ENCODE results near the gene RIN3. TPM values are rescaled to one million over a fixed set of nuclear protein-coding genes. Genes with fewer than 3 reads are reported as not detected.

RIN3 gene
- total and polyA plus RNA-seq, 8 donors, result 13.8 to 54.8 (median 18.0) TPM

DNA sequence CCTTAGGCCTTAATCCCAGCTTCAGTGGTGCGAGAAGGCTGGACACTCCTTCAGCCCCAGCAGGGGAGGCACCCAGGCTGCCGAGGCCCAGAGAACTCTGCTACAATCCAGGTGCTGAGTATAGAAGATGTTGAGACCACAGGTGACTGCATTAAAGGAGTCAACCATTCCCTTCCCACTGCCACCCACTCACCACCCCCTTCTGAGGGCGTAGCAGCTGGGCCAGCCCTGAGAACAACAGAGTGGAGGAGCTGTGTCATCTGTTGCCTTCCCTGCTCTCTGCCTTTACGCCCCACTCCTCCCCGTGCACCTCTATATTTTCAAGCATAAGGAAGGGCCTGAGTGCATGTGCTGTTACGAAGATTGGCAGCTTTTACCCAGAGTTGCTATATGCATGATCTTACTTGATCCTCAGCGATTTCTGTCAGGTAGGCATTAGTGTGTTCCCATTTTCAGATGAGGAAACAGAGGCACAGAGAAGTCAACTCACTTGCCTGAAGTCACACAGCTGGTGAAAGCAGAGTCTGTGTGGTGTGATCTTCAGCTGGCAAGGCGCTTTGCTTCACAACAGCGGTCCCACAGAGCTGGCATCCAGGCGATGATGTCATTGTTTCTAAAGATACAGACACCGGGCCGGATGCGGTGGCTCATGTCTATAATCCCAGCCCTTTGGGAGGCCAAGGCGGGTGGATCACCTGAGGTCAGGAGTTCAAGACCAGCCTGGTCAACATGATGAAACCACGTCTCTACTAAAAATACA is 46.7 kb downstream of the RIN3 start:
- TF ChIP-seq, protein P1, sequence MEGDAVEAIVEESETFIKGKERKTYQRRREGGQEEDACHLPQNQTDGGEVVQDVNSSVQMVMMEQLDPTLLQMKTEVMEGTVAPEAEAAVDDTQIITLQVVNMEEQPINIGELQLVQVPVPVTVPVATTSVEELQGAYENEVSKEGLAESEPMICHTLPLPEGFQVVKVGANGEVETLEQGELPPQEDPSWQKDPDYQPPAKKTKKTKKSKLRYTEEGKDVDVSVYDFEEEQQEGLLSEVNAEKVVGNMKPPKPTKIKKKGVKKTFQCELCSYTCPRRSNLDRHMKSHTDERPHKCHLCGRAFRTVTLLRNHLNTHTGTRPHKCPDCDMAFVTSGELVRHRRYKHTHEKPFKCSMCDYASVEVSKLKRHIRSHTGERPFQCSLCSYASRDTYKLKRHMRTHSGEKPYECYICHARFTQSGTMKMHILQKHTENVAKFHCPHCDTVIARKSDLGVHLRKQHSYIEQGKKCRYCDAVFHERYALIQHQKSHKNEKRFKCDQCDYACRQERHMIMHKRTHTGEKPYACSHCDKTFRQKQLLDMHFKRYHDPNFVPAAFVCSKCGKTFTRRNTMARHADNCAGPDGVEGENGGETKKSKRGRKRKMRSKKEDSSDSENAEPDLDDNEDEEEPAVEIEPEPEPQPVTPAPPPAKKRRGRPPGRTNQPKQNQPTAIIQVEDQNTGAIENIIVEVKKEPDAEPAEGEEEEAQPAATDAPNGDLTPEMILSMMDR (IDR thresholded peaks at IDR 0.05), result no peak
- Histone ChIP-seq H3K4me1 (peaks cover 0 to 37% of the 10 kb centered on the region in 2 donors), H3K36me3 (peaks cover 0 to 54% of the 10 kb centered on the region in 2 donors), H3K27ac (no peak overlapping the region), H3K9me3 (no peaks in the 10 kb centered on the region), H3K4me3 (no peak overlapping the region), H3K27me3 (no peaks in the 10 kb centered on the region)
- intact Hi-C loops (cut with DNase I), result no loop called here
- no peak for ATAC-seq
- peak in 1 of 4 donors; percentile 13 for DNase-seq

DNA sequence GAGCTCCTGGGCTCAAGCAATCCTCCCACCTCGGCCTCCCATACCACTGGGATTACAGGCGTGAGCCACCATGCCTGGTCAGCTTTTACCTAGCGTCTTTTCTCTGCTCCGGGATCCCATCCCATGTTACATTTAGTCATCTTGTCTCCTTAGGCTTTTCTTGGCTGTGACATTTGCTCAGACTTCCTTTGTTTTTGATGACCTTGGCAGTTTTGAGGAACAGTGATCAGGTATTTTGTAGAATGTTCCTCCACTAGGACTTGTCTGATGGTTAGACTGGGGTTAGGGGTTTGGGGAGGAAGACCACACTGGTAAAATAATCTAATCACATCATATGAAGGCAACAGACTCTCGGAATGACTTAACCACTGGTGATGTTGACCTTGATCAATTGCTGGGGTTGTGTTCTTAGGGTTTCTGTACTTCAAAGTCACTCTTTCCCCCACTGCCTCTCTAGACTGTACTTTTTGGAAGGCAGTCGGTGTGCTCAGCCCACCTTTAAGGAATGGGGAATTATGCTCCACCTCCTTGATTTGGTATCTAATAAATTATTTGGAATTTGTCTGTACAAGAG is 48.4 kb downstream of the RIN3 start:
- TF ChIP-seq, protein P1 (IDR thresholded peaks at IDR 0.05), result no peak
- H3K4me3 ChIP-seq, result no peak overlapping the region
- H3K9me3 ChIP-seq, result peaks cover 0 to 1% of the 10 kb centered on the region in 2 donors
- no peak for ATAC-seq
- peaks cover 0 to 53% of the 10 kb centered on the region in 2 donors for H3K36me3 ChIP-seq
- DNase-seq, result no peak
- H3K4me1 ChIP-seq, result peaks cover 0 to 30% of the 10 kb centered on the region in 2 donors
- no peaks in the 10 kb centered on the region for H3K27me3 ChIP-seq
- no peak overlapping the region for H3K27ac ChIP-seq
- intact Hi-C loops (cut with DNase I), result no loop called here

- ATAC-seq, result peak; percentile 72
- Histone ChIP-seq H3K27ac (peak overlapping the region; percentile 67 to 72), H3K4me3 (no peak overlapping the region), H3K4me1 (peaks cover 0 to 30% of the 10 kb centered on the region in 2 donors), H3K27me3 (no peaks in the 10 kb centered on the region), H3K9me3 (peaks cover 0 to 7% of the 10 kb centered on the region in 2 donors), H3K36me3 (peaks cover 0 to 50% of the 10 kb centered on the region in 2 donors)
- no peak for DNase-seq
- intact Hi-C loops (cut with DNase I), result no loop called here
- TF ChIP-seq, protein P1 (IDR thresholded peaks at IDR 0.05), result no peak
These were observed 49.8 kb downstream of the RIN3 start for GRCh38 chr14:92563359-92563758.

DNA sequence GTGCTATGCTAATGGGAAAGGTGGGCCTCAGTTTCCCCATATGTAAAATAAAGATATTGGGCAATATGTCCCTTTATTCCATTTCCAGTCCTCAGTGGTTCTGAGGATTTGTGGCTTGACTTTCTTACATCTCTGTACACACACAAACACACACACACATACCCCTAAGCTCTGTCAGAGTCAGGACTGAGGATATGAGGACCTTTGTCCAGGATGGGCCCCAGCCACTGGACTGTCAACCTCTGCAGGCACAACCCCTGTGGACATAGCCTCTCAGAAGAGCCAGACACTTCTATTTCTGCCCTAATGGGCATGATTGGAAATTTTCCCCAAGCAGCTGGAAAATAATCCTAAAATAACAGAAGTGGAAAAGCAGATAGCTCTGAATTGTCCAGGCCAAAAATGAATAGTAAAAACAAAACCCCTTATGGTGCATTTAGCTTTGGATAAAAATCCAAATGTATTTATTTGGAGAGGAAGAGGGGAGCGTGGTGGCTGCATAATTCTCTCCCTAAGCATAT is 50.2 kb downstream of the RIN3 start:
- intact Hi-C loops (cut with DNase I), result no loop called here
- H3K36me3 ChIP-seq, result peaks cover 0 to 45% of the 10 kb centered on the region in 2 donors
- no peak overlapping the region for H3K4me3 ChIP-seq
- peaks cover 0 to 7% of the 10 kb centered on the region in 2 donors for H3K9me3 ChIP-seq
- peak overlapping the region; percentile 67 to 72 for H3K27ac ChIP-seq
- DNase-seq (no peak), ATAC-seq (no peak)
- peaks cover 0 to 30% of the 10 kb centered on the region in 2 donors for H3K4me1 ChIP-seq
- H3K27me3 ChIP-seq, result no peaks in the 10 kb centered on the region
- TF ChIP-seq, protein P1 (IDR thresholded peaks at IDR 0.05), result no peak
